T-helper 1 cell treated with Interleukin-12 subunit alpha and Interleukin-12 subunit beta and Interleukin-4 antibody, amounts not matched to agents 30 μg/mL and 1 μg/mL, for 36 hours (primary cell): Measurements from ENCODE around the gene FTCDNL1.

Source experiments
- H3K27ac Mint-ChIP-seq: one replicate; pipeline ENCODE4 v1.8.0; 2021; ENCODE audit warnings: mild to moderate bottlenecking, mixed read lengths
- H3K27me3 Mint-ChIP-seq: one replicate; pipeline ENCODE4 v1.8.0; 2021; ENCODE audit warnings: low read depth, mixed read lengths
- H3K36me3 Mint-ChIP-seq: one replicate; pipeline ENCODE4 v1.8.0; 2021; ENCODE audit warnings: low read depth, mixed read lengths
- H3K4me1 Mint-ChIP-seq: one replicate; pipeline ENCODE4 v1.8.0; 2021; ENCODE audit warnings: low read depth, mixed read lengths
- H3K4me3 Mint-ChIP-seq: one replicate; pipeline ENCODE4 v1.8.0; 2021; ENCODE audit warnings: mild to moderate bottlenecking, moderate library complexity, mixed read lengths
- H3K9me3 Mint-ChIP-seq: one replicate; pipeline ENCODE4 v1.8.0; 2021; ENCODE audit warnings: mixed read lengths

FTCDNL1 gene

DNA sequence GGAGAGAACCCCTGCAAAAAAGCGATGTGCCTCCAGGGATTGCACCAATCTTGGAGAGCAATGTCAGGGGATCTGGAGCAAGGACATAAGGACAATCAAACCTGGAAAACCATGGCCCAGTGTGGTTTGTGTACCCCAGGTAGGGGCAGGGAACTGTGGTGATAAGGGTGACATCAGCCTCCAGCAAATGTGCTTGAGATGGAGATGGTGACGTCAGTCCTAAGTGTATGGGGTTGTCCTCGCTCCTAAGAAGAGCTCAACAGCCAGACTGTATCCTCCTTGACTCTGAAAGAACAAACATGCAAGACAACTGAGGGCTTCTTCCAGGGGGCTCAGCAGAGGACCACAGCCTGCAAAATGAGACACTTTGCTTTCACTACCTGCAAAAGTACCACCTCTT is 71.4 kb downstream of the FTCDNL1 start:
- Mint-ChIP-seq H3K27me3 (no peaks in the 10 kb centered on the region), H3K27ac (no peak overlapping the region)

DNA sequence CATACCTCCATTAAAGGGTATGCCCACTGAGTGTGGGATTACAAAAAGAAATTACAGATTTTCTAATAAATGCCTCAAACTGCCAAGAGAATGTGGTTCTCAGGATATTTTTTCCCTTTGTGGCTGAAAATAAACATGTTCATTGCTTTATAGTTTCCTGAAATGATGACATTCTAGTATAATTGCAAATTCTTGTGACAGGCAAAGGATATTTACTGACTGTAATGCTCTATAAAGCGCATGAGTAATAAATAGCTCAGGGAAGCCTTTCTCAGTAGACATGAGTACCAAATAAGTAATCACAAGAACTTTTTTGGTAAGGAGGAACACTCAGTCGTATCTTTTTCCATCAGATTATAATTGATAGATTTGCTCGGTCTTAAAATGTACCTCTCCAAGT is 72.3 kb downstream of the FTCDNL1 start:
- no peaks in the 10 kb centered on the region for H3K4me1 Mint-ChIP-seq
- no peak overlapping the region for H3K27ac Mint-ChIP-seq
- no peaks in the 10 kb centered on the region for H3K9me3 Mint-ChIP-seq
- H3K27me3 Mint-ChIP-seq: no peaks in the 10 kb centered on the region
- no peak overlapping the region for H3K4me3 Mint-ChIP-seq
- no peaks in the 10 kb centered on the region for H3K36me3 Mint-ChIP-seq

More for the DNA sequence above, 71.4 kb downstream of the FTCDNL1 start:
- Mint-ChIP-seq H3K9me3 (no peaks in the 10 kb centered on the region), H3K4me1 (no peaks in the 10 kb centered on the region), H3K4me3 (no peak overlapping the region), H3K36me3 (no peaks in the 10 kb centered on the region)

DNA sequence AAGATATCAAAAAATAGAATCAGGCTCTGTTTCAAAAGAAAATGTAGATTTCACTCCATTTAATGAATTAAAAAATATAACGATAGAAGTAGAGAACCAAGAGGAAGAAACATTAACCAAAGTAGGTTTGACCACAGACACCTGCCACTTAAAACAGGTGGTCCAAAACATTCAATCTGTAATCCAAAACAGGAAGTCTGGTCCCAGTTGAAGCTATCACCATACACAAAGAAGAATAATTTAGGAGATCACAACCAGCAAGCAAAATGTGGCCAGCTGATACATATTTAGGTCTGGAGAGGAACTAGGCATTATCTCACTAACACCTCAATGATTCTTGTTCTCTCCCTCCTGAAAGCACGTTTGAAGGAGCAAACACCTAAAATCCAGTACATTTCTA is 73.1 kb downstream of the FTCDNL1 start:
- Mint-ChIP-seq H3K4me3 (no peak overlapping the region), H3K9me3 (no peaks in the 10 kb centered on the region), H3K27me3 (no peaks in the 10 kb centered on the region), H3K36me3 (no peaks in the 10 kb centered on the region), H3K27ac (no peak overlapping the region), H3K4me1 (no peaks in the 10 kb centered on the region)

DNA sequence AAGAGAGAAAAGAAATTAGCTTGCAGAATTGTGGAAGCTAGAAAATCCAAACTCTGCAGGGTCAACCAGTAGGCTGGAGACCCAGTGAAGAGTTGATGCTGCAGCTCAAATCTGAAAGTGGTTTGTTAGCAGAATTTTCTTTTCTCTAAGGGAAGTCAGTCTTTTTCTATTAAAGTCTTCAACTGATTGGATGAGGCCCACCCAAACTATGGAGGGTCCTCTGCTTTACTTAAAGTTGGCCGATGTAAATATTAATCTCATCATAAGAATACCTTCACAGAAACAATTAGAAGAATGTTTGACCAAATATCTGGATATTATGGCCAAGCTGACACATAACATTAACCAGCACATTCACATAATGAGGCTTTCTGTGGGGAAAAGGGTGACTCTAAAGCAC is 73.7 kb downstream of the FTCDNL1 start:
- Mint-ChIP-seq H3K27me3 (no peaks in the 10 kb centered on the region), H3K9me3 (no peaks in the 10 kb centered on the region), H3K4me3 (no peak overlapping the region), H3K27ac (no peak overlapping the region), H3K36me3 (no peaks in the 10 kb centered on the region), H3K4me1 (no peaks in the 10 kb centered on the region)

DNA sequence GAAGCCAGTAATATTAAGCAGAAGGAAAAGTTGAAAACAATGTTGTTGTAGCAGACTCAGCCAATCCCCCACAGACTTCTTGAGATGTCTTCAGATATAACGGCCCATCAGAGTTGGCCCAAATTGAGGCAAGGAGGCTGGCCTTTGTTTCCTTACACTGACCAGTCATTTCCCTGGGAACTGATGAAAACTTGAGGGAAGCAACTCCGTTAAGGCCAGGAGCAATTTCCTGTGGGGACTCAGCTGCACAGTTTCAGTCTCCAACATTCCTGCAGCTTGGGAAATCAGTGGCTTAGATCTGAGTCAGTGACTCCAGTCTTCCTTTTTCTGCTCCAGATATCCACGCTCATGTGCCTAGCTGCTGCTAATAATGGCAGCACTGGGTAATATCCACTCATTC is 75.7 kb downstream of the FTCDNL1 start:
- no peaks in the 10 kb centered on the region for H3K4me1 Mint-ChIP-seq
- no peaks in the 10 kb centered on the region for H3K36me3 Mint-ChIP-seq
- no peak overlapping the region for H3K27ac Mint-ChIP-seq
- no peaks in the 10 kb centered on the region for H3K9me3 Mint-ChIP-seq
- no peak overlapping the region for H3K4me3 Mint-ChIP-seq
- no peaks in the 10 kb centered on the region for H3K27me3 Mint-ChIP-seq

DNA sequence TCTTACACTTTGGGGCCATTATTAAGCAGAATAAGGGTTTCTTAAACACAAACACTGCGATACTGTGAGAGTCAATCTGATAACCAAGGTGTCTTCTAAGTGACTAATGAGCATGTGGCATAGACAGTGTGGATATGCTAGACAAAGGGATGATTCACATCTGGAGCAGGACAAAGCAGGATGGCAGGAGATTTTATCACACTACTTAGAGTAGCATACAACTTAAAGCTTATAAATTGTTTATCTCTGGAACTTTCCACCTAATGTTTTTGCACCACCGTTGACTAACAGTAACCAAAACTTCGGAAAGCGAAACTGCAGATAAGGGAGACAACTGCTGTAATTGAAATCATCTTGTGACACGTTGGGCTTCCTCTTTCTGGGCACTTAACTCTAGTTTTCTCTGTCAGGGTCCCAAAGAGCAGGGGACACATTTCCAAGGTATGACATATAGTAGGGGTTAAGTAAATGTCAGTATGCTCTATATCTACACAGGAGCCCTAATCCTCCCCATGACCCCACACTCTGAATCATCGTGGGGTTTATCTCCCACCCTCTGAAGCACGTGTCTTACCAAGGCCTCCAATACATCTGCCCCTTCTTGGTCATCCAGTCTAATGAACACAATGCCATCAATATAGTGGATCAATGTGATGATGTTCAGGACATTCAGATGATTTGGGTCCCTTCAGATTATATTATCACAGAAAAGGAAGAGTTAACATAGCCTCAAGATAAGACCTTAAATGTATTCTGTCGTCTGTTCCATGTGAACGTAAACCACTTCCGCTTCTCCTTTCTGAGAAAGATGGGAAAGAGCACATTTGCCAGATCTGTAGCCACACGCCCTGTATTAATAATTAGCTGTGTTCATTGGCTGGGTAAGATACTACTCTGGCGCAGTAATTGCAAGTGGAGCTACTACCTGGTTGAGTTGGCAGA is 78.7 kb downstream of the FTCDNL1 start:
- Mint-ChIP-seq H3K4me3 (no peak overlapping the region), H3K27me3 (no peaks in the 10 kb centered on the region), H3K27ac (no peak overlapping the region), H3K9me3 (no peaks in the 10 kb centered on the region), H3K36me3 (no peaks in the 10 kb centered on the region), H3K4me1 (no peaks in the 10 kb centered on the region)

DNA sequence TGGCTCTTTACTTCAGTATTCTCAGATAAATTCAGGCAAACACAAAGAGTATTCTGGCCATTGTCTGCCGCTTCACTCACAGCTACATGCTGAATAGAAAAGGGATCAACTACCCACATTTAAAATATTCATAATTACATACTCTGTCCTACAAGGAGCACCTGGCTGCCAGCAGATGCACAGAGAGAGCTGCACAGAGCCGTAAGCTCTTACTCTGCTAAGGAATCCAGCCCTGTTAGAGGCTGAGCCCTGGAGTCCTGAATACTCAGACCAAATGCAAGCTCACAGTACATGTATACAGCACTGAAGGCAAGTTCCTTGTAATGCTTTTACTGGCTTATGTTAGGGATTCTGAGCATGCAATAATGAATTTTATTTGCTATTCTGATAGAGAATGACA is 80.3 kb downstream of the FTCDNL1 start:
- Mint-ChIP-seq H3K27ac (no peak overlapping the region), H3K4me3 (no peak overlapping the region), H3K27me3 (no peaks in the 10 kb centered on the region), H3K4me1 (no peaks in the 10 kb centered on the region), H3K9me3 (no peaks in the 10 kb centered on the region), H3K36me3 (no peaks in the 10 kb centered on the region)

DNA sequence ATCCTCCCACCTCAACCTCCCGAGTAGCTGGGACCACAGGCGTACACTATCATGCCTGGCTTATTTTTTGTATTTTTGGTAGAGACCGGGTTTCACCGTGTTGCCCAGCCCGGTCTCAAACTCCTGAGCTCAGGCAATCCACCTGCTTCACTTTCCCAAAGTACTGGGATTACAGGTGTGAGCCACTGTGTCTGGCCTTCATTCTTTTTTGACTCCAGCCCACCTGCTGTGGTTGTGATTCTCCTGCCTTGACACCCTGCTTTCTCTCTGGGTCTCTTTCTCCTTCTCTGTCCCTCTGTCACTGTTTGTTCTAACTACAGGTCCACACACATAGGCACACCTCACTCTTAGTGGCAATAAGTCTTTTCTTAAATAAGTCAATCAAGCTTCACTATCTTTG is 85.3 kb downstream of the FTCDNL1 start:
- Mint-ChIP-seq H3K27ac (no peak overlapping the region), H3K36me3 (no peaks in the 10 kb centered on the region), H3K9me3 (no peaks in the 10 kb centered on the region), H3K27me3 (no peaks in the 10 kb centered on the region), H3K4me3 (no peak overlapping the region), H3K4me1 (no peaks in the 10 kb centered on the region)

DNA sequence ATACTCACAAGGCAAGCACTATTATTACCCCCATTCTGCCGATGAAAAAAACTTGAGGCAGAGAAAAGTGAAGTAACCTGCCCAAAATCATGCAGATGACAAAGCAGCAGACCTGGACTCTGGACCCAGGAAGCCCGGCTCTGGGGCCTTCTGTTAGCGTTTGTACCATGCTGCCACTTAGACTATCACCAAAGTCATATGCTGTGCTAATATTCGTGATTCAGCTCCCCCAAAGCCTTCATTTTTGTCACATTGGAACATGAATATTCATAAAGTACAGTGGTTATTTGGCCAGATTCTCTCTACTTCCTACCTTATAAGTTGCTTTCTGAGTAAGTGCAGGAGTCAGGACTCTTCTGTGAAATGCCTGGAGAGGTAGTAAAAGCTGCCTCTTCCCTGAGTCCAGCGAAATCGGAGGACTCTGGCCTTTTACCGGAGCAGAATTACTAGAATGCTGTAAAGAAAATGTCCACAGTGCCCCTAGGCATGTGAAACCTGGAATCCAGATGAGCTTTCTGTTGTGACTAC is 86.7 kb downstream of the FTCDNL1 start:
- Mint-ChIP-seq H3K9me3 (no peaks in the 10 kb centered on the region), H3K36me3 (no peaks in the 10 kb centered on the region), H3K4me3 (no peak overlapping the region), H3K4me1 (no peaks in the 10 kb centered on the region), H3K27ac (no peak overlapping the region), H3K27me3 (peaks cover 4% of the 10 kb centered on the region)

DNA sequence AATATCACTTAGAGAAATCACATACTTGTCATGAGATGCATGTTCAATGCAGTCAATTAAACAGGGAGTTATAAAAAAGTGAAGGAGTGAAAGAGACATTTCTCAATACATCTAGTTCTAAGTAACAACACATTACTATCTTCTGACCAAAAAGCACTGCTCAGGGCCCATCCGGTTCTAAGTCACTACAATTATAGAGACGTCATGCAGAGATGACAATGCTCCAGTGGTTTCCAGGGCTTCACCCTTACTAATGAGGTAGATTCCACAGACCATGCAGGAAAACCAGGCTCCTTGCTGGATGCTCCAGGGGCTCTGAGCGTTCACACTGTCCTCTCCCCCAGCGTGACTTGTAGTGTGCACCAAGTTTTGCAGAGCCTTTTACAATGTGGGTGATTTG is 88.0 kb downstream of the FTCDNL1 start:
- Mint-ChIP-seq H3K27ac (no peak overlapping the region), H3K4me3 (no peak overlapping the region), H3K4me1 (no peaks in the 10 kb centered on the region), H3K27me3 (peaks cover 4% of the 10 kb centered on the region), H3K36me3 (no peaks in the 10 kb centered on the region), H3K9me3 (no peaks in the 10 kb centered on the region)

DNA sequence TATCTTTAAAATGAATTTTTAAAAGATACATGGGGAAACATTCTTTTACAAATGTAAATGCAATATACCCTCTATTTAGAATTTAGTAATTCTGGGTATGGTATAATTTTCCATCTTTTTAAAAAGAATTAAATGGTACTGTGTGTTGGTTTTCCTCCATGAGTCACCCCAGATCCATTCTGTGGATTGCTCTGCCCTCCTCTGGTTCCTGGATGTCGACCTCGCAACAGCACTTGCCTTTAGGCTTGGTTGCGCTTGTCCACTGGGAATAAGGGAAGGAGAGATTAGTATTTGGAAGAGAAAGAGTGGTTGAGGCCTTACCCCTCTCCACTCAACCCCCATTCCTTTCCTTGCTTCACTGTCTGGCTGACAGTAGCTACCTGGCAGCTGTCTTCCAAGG is 90.4 kb downstream of the FTCDNL1 start:
- H3K4me3 Mint-ChIP-seq: no peak overlapping the region
- H3K36me3 Mint-ChIP-seq: no peaks in the 10 kb centered on the region
- H3K27me3 Mint-ChIP-seq: peaks cover 9% of the 10 kb centered on the region
- H3K4me1 Mint-ChIP-seq: no peaks in the 10 kb centered on the region
- H3K9me3 Mint-ChIP-seq: no peaks in the 10 kb centered on the region
- no peak overlapping the region for H3K27ac Mint-ChIP-seq

DNA sequence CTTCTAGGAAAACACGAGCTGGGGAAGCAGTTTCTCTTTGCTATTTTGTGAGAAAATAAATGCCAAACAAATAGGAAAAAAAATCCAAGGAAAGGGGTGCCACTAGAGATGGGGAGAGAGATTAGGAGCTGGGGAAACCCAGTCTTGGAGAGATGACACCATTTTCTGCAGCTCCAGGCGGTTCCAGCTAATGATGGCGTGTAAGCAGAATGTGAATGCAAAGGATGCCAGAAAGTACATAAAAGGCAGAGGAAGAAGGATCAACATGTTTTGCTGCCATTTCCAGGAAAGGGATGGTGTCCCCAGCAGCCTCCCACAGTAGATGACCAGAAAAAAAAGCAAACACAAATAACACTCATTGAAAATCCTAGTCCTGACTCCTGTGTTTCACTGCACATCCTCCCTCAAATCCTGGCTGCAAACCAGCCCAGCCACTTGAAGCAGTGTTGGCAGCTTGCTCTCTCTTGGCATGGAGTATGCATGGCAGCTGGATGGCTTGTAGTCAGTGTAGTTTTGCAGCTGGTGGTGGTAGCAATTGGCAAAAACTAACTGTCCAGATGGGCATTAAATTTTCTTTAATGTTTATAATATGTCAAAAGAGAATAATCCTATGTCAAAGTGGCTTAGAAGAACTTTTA is 93.6 kb downstream of the FTCDNL1 start:
- Mint-ChIP-seq H3K27me3 (peaks cover 9% of the 10 kb centered on the region), H3K36me3 (no peaks in the 10 kb centered on the region), H3K4me1 (no peaks in the 10 kb centered on the region), H3K4me3 (no peak overlapping the region), H3K9me3 (no peaks in the 10 kb centered on the region), H3K27ac (no peak overlapping the region)

DNA sequence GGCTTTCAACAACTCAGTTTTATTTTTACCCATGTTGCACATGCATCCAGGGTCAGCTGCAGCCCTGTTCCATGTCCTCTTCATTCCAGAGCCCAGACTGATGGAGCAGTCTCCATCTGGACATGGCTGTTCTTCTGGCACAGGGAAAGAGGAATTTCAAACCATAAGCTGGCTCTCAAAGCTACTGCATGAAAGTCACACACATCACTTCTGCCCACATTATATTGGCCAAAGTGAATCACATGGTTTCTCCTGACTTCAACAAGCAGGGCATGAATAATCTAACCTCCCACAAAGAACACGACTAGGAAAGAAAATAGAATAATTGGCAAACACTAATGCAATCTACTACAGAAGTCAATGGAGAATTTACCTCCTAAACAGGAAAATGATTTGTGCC is 94.2 kb downstream of the FTCDNL1 start:
- no peak overlapping the region for H3K4me3 Mint-ChIP-seq
- H3K36me3 Mint-ChIP-seq: no peaks in the 10 kb centered on the region
- H3K27ac Mint-ChIP-seq: no peak overlapping the region
- H3K27me3 Mint-ChIP-seq: peaks cover 9% of the 10 kb centered on the region
- H3K9me3 Mint-ChIP-seq: no peaks in the 10 kb centered on the region
- H3K4me1 Mint-ChIP-seq: no peaks in the 10 kb centered on the region

DNA sequence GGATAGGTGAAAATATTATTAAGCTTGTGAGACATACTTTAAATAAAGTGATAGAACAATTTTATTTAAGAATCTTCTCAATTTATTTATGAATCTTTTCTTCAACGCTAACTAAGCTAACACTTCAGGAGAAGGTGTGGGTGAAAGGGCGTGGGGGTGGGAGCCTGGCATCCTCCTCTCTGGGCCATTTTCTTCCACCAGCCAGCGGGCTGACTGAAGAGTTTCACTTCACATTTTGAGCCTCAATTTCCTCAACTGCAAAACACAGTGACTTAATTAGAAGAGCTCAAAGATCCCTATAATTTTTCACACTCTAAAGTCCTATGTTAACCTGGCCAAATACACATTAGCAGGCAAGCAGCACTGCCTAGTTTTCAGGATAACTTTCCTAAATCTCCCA is 94.8 kb downstream of the FTCDNL1 start:
- H3K9me3 Mint-ChIP-seq: no peaks in the 10 kb centered on the region
- no peaks in the 10 kb centered on the region for H3K36me3 Mint-ChIP-seq
- no peaks in the 10 kb centered on the region for H3K4me1 Mint-ChIP-seq
- H3K4me3 Mint-ChIP-seq: no peak overlapping the region
- H3K27ac Mint-ChIP-seq: no peak overlapping the region
- H3K27me3 Mint-ChIP-seq: peaks cover 9% of the 10 kb centered on the region

DNA sequence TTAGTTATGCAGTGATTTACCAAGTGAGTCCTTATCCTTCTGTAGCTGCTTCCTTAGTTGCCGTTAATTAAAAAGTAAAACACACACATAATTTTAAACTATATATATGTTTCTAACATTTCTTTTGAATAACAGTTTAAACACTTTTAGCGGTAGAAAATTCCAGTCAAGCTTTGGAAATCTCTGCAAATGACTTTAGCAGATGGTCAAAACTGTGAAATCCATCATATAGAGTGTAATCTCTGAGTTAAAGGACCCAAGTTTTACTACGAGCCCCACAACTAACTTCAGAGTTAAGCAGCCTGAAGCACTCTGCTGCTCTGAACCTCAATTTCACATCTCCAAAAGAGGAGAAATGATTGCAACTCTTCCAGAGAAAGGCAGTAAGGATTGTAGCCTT is 96.2 kb downstream of the FTCDNL1 start:
- Mint-ChIP-seq H3K36me3 (no peaks in the 10 kb centered on the region), H3K9me3 (no peaks in the 10 kb centered on the region), H3K4me3 (no peak overlapping the region), H3K27me3 (peaks cover 6% of the 10 kb centered on the region), H3K4me1 (no peaks in the 10 kb centered on the region), H3K27ac (no peak overlapping the region)
